Muscle layer of colon (tissue), 2 donors: Measurements from ENCODE around the gene MTHFD1L.

Experiments used
- H3K27ac ChIP-seq: one replicate; pipeline ENCODE4 v1.7.0; 2013; ENCODE audit warnings: low read depth, mild to moderate bottlenecking, low read length, moderate library complexity
- H3K27me3 ChIP-seq, 2 donors: one replicate each; pipeline ENCODE4 v1.7.0; 2013; ENCODE audit warnings: low read length in 2 of 2, mild to moderate bottlenecking in 2 of 2; ENCODE audit not compliant: insufficient read depth in 2 of 2, control insufficient read depth in 1 of 2
- H3K36me3 ChIP-seq: one replicate; pipeline ENCODE4 v1.7.0; 2013; ENCODE audit warnings: mild to moderate bottlenecking, low read length; ENCODE audit not compliant: insufficient read depth
- H3K4me1 ChIP-seq: one replicate; pipeline ENCODE4 v1.7.0; 2013; ENCODE audit warnings: mild to moderate bottlenecking, low read length; ENCODE audit not compliant: insufficient read depth
- H3K4me3 ChIP-seq, 2 donors: one replicate each; pipeline ENCODE4 v1.7.0; 2013; ENCODE audit warnings: low read length in 2 of 2, low read depth in 1 of 2, mild to moderate bottlenecking in 1 of 2, moderate library complexity in 1 of 2
- H3K9ac ChIP-seq: one replicate; pipeline ENCODE4 v1.7.0; 2013; ENCODE audit warnings: low read length
- H3K9me3 ChIP-seq: one replicate; pipeline ENCODE4 v1.7.0; 2013; ENCODE audit warnings: mild to moderate bottlenecking, low read length
- donor health status: abdominal sarcoma.
- donor health status: Adenocarcinoma of cecum.

Gene MTHFD1L

DNA sequence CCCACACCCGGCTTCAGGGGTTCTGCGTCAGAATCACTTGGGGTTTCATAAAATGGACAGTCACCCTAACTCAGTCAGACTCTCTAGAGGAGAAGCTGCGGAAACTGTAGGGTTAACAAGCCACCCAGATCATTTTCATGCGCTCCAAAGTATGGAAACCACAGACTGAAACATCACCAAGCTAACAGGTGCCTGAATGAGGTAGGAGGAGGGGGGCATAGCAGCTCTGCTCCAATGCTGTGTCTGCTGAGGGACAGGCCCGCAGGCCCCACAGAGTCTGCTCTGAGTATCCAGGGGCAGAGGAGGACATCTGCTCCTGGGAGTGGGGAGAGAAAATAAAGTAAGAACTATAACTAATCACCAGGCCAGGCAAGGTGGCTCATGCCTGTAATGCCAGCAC is 277.2 kb downstream of the MTHFD1L start:
- H3K36me3 ChIP-seq = no peaks in the 10 kb centered on the region
- H3K27me3 ChIP-seq = no peaks in the 10 kb centered on the region
- H3K4me3 ChIP-seq = no peak overlapping the region
- H3K9ac ChIP-seq = no peak overlapping the region
- no peaks in the 10 kb centered on the region for H3K4me1 ChIP-seq
- no peak overlapping the region for H3K27ac ChIP-seq
- H3K9me3 ChIP-seq = no peaks in the 10 kb centered on the region

DNA sequence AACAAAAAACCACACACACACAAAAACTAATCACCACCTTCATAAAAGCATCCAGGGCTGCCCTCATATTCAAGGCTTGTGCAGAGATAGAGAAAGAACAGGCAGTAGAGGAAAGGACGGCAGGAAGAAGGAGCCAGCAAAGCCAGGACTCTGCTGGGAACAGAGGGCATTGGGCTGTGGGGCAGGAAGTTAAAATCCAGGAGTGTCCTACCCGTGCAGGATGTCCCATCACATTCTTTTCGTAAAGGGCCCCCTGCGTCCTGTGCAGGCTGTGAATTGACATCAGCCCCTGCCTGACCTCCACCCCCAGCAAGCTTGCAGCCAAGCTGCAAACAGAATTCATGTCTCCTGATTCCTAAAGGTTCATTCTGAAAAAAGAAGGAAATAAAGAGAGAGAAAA is 277.8 kb downstream of the MTHFD1L start:
- Histone ChIP-seq H3K4me1 (peaks cover 4% of the 10 kb centered on the region), H3K27ac (no peak overlapping the region), H3K9ac (no peak overlapping the region), H3K9me3 (no peaks in the 10 kb centered on the region), H3K27me3 (no peaks in the 10 kb centered on the region), H3K36me3 (no peaks in the 10 kb centered on the region), H3K4me3 (no peak overlapping the region)

DNA sequence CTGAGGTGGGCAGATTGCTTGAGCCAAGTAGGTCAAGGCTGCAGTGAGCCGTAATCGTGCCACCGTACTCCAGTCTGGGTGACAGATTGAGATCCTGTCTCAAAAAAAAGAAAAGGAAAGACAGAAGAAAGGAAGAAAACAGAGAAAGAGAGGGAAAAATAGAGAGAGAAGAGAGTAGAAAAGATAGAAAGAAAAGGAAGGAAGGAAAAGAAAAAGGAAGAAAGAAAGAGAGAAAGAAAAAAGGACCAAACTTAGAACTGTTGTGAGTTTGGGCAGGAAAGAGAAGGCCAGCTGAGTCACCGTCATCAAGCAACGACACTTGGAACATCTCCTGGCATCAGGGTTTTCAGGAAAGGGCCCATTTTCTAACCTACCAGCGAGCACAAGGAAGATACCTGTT is 278.3 kb downstream of the MTHFD1L start:
- Histone ChIP-seq H3K9ac (no peak overlapping the region), H3K27ac (no peak overlapping the region), H3K27me3 (no peaks in the 10 kb centered on the region), H3K36me3 (no peaks in the 10 kb centered on the region), H3K4me3 (no peak overlapping the region), H3K4me1 (peaks cover 4% of the 10 kb centered on the region), H3K9me3 (no peaks in the 10 kb centered on the region)

DNA sequence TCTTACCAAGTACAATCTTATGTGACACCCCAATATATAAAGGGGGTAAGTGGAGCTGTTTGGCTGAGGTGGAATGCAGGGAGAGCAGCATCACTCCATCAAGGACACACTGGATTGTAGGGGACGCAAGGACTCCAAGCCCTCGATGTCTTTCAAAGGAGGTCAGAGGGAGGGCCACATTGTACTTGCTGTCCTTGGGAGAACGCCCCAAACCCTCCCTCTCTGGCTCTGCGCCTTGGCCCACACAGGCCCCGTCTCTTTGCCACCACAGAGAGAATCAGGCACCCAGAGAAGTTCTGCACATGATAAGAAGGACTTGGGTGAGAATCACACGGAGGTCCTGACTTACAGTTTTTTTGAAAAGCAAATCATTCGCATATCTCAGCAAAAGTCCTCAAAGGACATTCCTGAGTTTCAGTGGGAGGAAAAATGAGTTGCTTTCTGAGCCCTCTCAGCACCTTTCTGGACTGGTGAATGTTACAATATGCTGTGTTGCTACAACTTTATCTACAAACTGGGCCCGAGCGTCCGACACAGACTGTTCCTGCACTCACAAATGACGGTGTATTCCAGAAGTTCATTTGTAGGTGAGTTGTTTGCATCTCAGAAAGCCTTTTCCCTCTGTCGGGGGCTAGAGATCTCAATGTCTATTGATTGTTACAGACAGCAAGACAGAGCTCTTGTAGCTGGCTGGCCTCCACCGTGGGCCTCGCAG is 281.8 kb downstream of the MTHFD1L start:
- no peaks in the 10 kb centered on the region for H3K36me3 ChIP-seq
- H3K27ac ChIP-seq = no peak overlapping the region
- no peaks in the 10 kb centered on the region for H3K27me3 ChIP-seq
- H3K4me1 ChIP-seq = peaks cover 4% of the 10 kb centered on the region
- H3K9ac ChIP-seq = no peak overlapping the region
- no peaks in the 10 kb centered on the region for H3K9me3 ChIP-seq
- H3K4me3 ChIP-seq = no peak overlapping the region

DNA sequence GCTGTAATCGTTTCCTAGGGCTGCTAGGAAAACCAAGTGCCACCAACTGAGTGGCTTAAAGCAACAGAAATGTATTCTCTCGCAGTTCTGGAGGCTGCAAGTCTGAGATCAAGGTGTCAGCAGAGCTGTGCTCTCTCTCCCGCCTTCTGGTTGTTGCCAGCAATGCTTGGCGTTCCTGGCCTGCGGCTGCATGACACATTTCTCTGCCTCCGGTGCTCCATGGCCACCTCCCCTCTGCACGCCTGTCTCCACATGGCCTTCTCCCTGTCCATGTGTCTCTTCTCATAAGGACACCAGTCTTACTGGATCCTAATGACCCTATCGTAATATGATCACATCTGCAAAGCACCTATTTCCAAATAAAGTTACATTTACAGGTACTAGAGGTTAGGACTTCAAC is 282.6 kb downstream of the MTHFD1L start:
- Histone ChIP-seq H3K36me3 (no peaks in the 10 kb centered on the region), H3K4me1 (peaks cover 4% of the 10 kb centered on the region), H3K4me3 (no peak overlapping the region), H3K9ac (no peak overlapping the region), H3K27ac (no peak overlapping the region), H3K27me3 (no peaks in the 10 kb centered on the region), H3K9me3 (no peaks in the 10 kb centered on the region)

DNA sequence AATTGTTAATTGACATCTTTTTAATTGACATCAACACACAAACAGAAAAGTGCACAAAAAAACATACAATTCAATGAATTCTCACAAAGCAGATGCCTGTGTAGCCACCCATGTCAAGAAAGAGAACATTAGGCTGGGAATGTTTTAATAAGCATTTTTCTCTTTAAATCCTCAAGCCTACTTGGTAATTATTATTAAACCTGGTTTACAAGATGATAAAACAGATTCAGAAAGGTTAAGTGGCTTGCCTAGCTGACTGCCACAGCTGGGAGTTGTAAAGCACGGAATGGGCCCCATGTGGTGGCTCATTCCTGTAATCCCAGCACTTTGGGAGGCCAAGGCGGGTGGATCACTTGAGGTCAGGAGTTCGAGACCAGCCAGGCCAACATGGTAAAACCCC is 284.3 kb downstream of the MTHFD1L start:
- Histone ChIP-seq H3K27ac (no peak overlapping the region), H3K36me3 (no peaks in the 10 kb centered on the region), H3K9me3 (no peaks in the 10 kb centered on the region), H3K9ac (no peak overlapping the region), H3K4me1 (peaks cover 8% of the 10 kb centered on the region), H3K4me3 (no peak overlapping the region), H3K27me3 (no peaks in the 10 kb centered on the region)
